PC-3 (cell line): ENCODE results near the gene PCP4. TPM values are rescaled to one million over a fixed set of nuclear protein-coding genes. Genes with fewer than 3 reads are reported as not detected.

ENCODE experiments used
- ATAC-seq: fragments of 200-7000 bp; cut with Tn5 transposase; 2 replicates; pipeline ENCODE4 v1.9.1; 2020; ENCODE audit warnings: mild to moderate bottlenecking, moderate library complexity
- BruUV-seq: library from RNA; stranded (reverse); fragments of 400-500 nt; replicated peaks from 2 replicates; lab custom pipeline; 2021; lab: Mats Ljungman, UMichigan
- CTCF ChIA-PET: fragments of 300-600 bp; sonication (Branson Sonifier 250); formaldehyde crosslinking; loops from one replicate; lab custom pipeline; 2022; ENCODE audit warnings: antibody characterized with exemption; lab: Charles Lee
- POLR2A ChIA-PET: fragments of 300-600 bp; sonication (Branson Sonifier 250); formaldehyde crosslinking; loops from one replicate; lab custom pipeline; 2022; ENCODE audit warnings: antibody characterized with exemption; ENCODE audit not compliant: unreplicated experiment; lab: Charles Lee
- DNase-seq: peaks from one replicate; pipeline ENCODE4 v3.0.0-alpha.2; 2015
- H2AFZ ChIP-seq: fragments of 300-600 bp; sonication (generic); 2 replicates; pipeline ENCODE4 v1.6.0; 2016; ENCODE audit warnings: antibody characterized with exemption, low read length
- H3F3A ChIP-seq: fragments of 300-600 bp; sonication (generic); one replicate; pipeline ENCODE4 v1.6.0; 2017; ENCODE audit warnings: antibody characterized with exemption, low read length, control low read depth, mild to moderate bottlenecking; ENCODE audit not compliant: unreplicated experiment
- H3K27ac ChIP-seq: fragments of 300-600 bp; sonication (generic); 2 replicates; pipeline ENCODE4 v1.5.1; 2016; ENCODE audit warnings: mild to moderate bottlenecking, low read length
- H3K27me3 ChIP-seq: fragments of 300-600 bp; sonication (generic); 2 replicates; pipeline ENCODE4 v1.6.1; 2016; ENCODE audit warnings: low read length, mixed read lengths
- H3K36me3 ChIP-seq: fragments of 300-600 bp; sonication (generic); 2 replicates; pipeline ENCODE4 v1.6.1; 2016; ENCODE audit warnings: low read depth, mixed run types, low read length, mixed read lengths
- H3K4me1 ChIP-seq: fragments of 300-600 bp; sonication (generic); 2 replicates; pipeline ENCODE4 v1.5.1; 2016; ENCODE audit warnings: low read length; ENCODE audit not compliant: insufficient read depth
- H3K4me2 ChIP-seq: fragments of 300-600 bp; sonication (generic); 2 replicates; pipeline ENCODE4 v1.6.0; 2016; ENCODE audit warnings: low read length
- H3K4me3 ChIP-seq: fragments of 300-600 bp; sonication (generic); 2 replicates; pipeline ENCODE4 v1.5.1; 2016; ENCODE audit warnings: mild to moderate bottlenecking, low read length, mixed read lengths
- H3K79me2 ChIP-seq: fragments of 300-600 bp; sonication (generic); 2 replicates; pipeline ENCODE4 v1.6.1; 2017; ENCODE audit warnings: low read length, mixed read lengths
- H3K9ac ChIP-seq: fragments of 300-600 bp; sonication (generic); 2 replicates; pipeline ENCODE4 v1.6.0; 2016; ENCODE audit warnings: mild to moderate bottlenecking, low read length
- H3K9me2 ChIP-seq: fragments of 300-600 bp; sonication (generic); replicated peaks from 2 replicates; pipeline ENCODE4 v1.6.1; 2016; ENCODE audit warnings: mixed run types, low read length, mixed read lengths
- H3K9me3 ChIP-seq: fragments of 300-600 bp; sonication (generic); 2 replicates; pipeline ENCODE4 v1.6.1; 2016; ENCODE audit warnings: low read length, mixed read lengths
- H4K20me1 ChIP-seq: fragments of 300-600 bp; sonication (generic); 2 replicates; pipeline ENCODE4 v1.6.1; 2016; ENCODE audit warnings: low read length, mixed read lengths
- EZH2 ChIP-seq: fragments of 300-600 bp; sonication (generic); IDR thresholded peaks from one replicate; pipeline ENCODE4 v1.6.1; 2017; ENCODE audit warnings: antibody characterized with exemption, mild to moderate bottlenecking, low read length; ENCODE audit not compliant: unreplicated experiment
- EZH2phosphoT487 ChIP-seq: fragments of 300-600 bp; sonication (generic); IDR thresholded peaks from 2 replicates; pipeline ENCODE4 v1.6.1; 2018; ENCODE audit warnings: mild to moderate bottlenecking, antibody characterized with exemption, low read length, borderline replicate concordance
- intact Hi-C: fragments of 100-400 bp; cut with micrococcal nuclease; formaldehyde crosslinking; loops from 2 replicates; pipeline ENCODE4 v1.9.0; 2023
- total RNA-seq: library from RNA; depleted of rRNA; stranded (reverse); fragments of >200 nt; gene quantifications from 2 replicates; pipeline ENCODE4 v1.2.3, GENCODE V29; 2014
- TF ChIP-seq, protein P1 (sequence below): fragments of 300-600 bp; sonication (generic); conservative IDR thresholded peaks from 2 replicates; pipeline ENCODE4 v1.5.1; 2017; ENCODE audit warnings: antibody characterized with exemption, low read depth, mild to moderate bottlenecking, low read length

Gene PCP4
- total RNA-seq, 1 experiment from 2014 or later: not detected

DNA sequence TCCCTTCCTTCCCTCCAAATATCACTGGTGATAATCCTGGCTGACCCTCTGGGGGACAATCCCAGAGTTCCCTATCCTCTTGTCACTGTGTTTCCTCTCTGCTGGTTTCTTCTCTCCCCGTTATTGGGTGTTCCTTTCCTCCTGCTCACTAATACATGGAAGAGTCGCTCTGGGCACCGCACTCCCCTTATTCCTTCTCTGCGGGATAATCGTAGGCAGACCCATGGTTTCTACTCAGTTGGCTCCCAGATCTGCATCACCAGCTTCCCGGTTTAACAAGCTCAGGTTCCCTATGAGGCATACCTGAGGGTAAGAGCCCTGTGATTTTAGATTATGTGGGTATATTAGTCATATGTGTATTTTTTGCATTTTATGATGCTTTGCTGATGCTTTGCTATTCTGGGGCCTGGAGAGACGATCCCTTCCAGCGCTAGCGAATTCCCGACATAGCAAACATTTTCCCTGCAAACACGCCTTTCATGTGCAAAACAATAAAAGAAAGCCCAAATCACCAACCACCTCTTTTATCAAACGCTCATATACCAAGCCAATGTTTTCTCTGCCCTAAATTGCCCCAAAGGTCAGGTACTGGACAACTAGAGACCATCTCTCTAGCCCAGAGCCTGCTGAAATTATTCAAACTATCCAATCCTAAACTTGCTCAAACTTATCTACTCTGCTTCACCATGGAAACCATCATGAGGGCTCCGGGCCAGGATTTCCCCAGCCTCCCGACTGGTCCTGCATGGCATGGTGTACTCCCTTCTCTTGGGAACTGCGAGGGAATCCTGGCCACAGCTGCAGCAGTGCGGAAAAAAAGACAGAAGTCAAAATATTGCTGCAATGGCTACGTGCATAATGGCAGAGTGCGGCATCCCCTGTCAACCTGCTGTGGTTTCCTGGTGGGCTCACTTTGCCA lies 84.2 kb downstream of the PCP4 start:
- Histone ChIP-seq H3K79me2 (no peaks in the 10 kb centered on the region), H4K20me1 (no peaks in the 10 kb centered on the region), H2AFZ (no peak overlapping the region), H3F3A (no peaks in the 10 kb centered on the region), H3K9ac (no peak overlapping the region), H3K27ac (no peak overlapping the region), H3K9me2 (no peaks in the 10 kb centered on the region), H3K36me3 (no peaks in the 10 kb centered on the region), H3K4me3 (no peak overlapping the region), H3K9me3 (0 out of 2 replicates have a peak, but pooled peaks cover 6% of the 10 kb centered on the region), H3K4me2 (no peak overlapping the region), H3K27me3 (peaks cover 28% of the 10 kb centered on the region), H3K4me1 (no peaks in the 10 kb centered on the region)
- no peak for TF ChIP-seq EZH2
- DNase-seq (no peak), ATAC-seq (no peak)
- POLR2A ChIA-PET: no interaction called here
- no TSS peak for BruUV-seq
- intact Hi-C loops: no loop called here
- CTCF ChIA-PET: no interaction called here

GRCh38 chr21:39952265-39952664 lies 85.0 kb downstream of the PCP4 start:
- intact Hi-C loops: no loop called here
- Histone ChIP-seq H3K4me3 (no peak overlapping the region), H3K4me1 (no peaks in the 10 kb centered on the region), H3F3A (no peaks in the 10 kb centered on the region), H3K4me2 (no peak overlapping the region), H3K36me3 (no peaks in the 10 kb centered on the region), H3K27me3 (peaks cover 28% of the 10 kb centered on the region), H3K9me3 (0 out of 2 replicates have a peak, but pooled peaks cover 5% of the 10 kb centered on the region), H2AFZ (no peak overlapping the region), H3K79me2 (no peaks in the 10 kb centered on the region), H3K9me2 (no peaks in the 10 kb centered on the region), H3K9ac (no peak overlapping the region), H4K20me1 (no peaks in the 10 kb centered on the region), H3K27ac (no peak overlapping the region)
- no peak for ATAC-seq
- BruUV-seq: no TSS peak
- CTCF ChIA-PET: no interaction called here
- no peak for DNase-seq
- POLR2A ChIA-PET: no interaction called here
- TF ChIP-seq EZH2phosphoT487: no peak
- TF ChIP-seq EZH2: no peak

DNA sequence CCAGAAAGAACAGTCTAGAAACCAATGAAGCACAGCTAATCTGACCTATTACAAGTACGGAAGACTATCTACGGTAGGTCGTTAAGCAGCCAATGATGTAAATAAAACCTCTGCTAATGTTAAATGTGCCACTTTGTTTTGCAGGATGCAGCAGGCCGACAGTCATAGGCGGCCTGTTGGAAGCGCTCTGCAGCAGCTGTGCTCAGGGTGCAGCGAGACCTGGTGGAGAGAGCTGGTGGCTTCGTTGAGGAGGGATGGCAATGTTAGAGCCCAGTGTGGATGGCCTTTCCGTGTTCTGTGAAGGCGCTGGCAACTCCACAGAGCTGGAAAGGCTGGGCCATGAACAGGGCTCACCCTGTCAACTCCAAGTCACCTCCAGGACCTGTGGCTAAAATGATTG lies 87.3 kb downstream of the PCP4 start:
- Histone ChIP-seq H3K79me2 (no peaks in the 10 kb centered on the region), H3K36me3 (no peaks in the 10 kb centered on the region), H3K9ac (no peak overlapping the region), H2AFZ (no peak overlapping the region), H3F3A (no peaks in the 10 kb centered on the region), H3K4me1 (no peaks in the 10 kb centered on the region), H3K9me2 (no peaks in the 10 kb centered on the region), H4K20me1 (no peaks in the 10 kb centered on the region), H3K9me3 (peaks cover 5% of the 10 kb centered on the region), H3K27ac (no peak overlapping the region), H3K4me3 (no peak overlapping the region), H3K27me3 (peaks cover 28% of the 10 kb centered on the region), H3K4me2 (no peak overlapping the region)
- DNase-seq (no peak), ATAC-seq (no peak)
- TF ChIP-seq, protein P1, sequence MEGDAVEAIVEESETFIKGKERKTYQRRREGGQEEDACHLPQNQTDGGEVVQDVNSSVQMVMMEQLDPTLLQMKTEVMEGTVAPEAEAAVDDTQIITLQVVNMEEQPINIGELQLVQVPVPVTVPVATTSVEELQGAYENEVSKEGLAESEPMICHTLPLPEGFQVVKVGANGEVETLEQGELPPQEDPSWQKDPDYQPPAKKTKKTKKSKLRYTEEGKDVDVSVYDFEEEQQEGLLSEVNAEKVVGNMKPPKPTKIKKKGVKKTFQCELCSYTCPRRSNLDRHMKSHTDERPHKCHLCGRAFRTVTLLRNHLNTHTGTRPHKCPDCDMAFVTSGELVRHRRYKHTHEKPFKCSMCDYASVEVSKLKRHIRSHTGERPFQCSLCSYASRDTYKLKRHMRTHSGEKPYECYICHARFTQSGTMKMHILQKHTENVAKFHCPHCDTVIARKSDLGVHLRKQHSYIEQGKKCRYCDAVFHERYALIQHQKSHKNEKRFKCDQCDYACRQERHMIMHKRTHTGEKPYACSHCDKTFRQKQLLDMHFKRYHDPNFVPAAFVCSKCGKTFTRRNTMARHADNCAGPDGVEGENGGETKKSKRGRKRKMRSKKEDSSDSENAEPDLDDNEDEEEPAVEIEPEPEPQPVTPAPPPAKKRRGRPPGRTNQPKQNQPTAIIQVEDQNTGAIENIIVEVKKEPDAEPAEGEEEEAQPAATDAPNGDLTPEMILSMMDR: no peak
- TF ChIP-seq EZH2: no peak
- TF ChIP-seq EZH2phosphoT487: no peak
- intact Hi-C loops: no loop called here
- ChIA-PET POLR2A (no interaction called here), CTCF (no interaction called here)
- BruUV-seq: no TSS peak
